H54 (cell line): ENCODE measurements around the gene CAPZA2.
"Not testable (repeated sequence)": the region's sequence is repeated elsewhere in the genome, so short reads cannot be mapped to it uniquely, and the experiment has no call there.

Experiments used
- DNase-seq: peaks from one replicate; pipeline ENCODE4 v3.0.0; 2011; ENCODE audit warnings: low spot score, mixed read lengths; ENCODE audit not compliant: insufficient read length
- FAIRE-seq: peaks from 3 replicates; lab custom pipeline; 2011; peaks lifted over from hg19 to GRCh38; lab: Jason Lieb, UNC
- POLR2A ChIP-seq: IDR thresholded peaks from 2 replicates; pipeline ENCODE4 v1.6.1; 2011; ENCODE audit warnings: low read depth, mild to moderate bottlenecking, low read length

Gene CAPZA2

DNA sequence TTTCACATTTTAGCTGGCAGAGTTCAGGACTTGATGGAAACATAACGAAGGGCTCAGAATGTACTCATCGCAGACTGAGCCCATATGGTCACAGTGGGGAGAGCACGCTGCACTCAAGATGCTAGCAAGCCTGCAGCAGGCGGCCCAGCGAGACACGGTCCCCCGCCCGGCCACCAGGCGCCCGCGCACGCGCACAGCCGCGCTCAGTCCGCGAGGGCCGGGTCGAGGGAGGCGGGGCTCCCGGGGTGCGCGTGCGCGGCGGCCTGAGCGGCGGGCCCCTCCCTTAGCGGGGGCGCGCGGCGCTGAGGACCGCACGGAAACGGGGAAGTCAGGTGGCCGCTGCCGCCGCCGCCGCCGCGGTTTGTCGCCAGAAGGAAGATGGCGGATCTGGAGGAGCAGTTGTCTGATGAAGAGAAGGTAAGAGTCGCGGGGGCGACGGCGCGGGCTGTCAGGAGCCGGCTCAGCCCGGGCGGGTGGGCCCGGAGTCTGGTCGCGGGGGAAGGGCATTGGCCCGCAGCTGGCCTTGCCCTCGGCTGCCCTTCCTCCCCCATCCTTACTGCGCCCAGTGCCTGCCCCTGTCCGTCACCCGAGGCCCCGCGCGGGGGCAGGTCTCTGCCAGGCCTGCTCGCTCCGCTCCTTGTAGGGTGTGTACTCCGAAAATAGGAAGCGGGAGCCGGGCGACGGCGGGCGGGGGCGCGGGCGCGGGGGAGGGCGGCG is at the start of gene CAPZA2:
Gene CAPZA2, plus strand, starts transcription at position 354 of the 717 bp plus-strand sequence. Its CDS starts 25 bp downstream, at position 379.
- DNase-seq = peak; percentile 90
- TF ChIP-seq POLR2A = peak; percentile 83
- FAIRE-seq = peak; percentile 38

DNA sequence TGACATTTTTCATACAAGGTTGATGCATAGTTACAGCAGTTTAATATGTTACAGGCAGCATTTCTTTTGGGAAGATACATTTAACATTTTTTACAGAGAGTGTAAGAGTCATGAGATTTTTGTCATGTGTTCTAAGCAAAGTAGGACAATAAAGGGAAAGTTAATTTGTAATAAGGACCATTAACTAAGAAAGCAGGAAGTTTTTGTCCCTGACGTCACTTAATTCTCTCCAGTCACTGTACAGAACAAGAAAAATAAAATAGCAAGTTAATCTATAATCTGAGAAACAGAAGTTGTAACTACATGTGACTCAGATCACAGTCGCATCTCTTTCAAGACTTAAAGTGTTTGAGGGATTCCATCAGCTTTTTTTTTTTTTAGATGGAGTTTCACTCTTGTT is 49.5 kb upstream of the CAPZA2 start:
- TF ChIP-seq POLR2A = no peak
- no peak for FAIRE-seq
- no peak for DNase-seq

DNA sequence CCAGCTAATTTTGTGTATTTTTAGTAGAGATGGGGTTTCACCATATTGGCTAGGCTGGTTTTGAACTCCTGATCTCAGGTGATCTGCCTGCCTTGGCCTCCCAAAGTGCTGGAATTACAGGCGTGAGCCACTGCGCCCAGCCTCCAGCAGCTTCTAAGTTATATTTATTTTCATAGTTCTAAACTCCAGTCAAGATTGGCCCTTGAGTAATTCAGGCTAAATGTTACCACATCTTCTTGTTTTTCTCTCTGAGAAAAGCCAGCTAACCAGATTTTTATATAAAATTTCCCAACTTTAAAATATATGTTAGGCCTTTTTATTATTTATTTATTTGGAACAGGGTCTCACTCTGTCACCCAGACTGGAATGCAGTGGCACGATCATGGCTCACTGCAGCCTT is 49.0 kb upstream of the CAPZA2 start:
- FAIRE-seq, DNase-seq: not testable (repeated sequence)

DNA sequence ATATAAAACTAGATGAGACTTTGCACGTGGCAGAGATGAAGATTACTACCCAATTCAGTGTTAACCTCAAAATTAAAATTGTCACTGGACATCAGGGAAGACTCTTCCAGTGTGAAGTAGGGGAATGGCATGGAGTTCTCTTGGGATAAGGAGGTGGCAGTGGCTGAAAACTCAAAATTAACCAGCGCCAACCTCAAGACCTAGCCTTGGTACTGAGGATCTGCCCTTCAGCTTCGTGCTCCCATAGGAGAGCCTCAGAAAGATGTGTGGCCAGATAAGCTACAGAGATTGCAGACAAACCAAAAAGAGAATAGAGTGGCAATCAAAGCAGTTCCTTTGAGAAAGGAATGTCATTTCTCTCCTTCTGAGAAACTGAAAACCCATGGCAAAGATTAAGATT is 47.3 kb upstream of the CAPZA2 start:
- FAIRE-seq = no peak
- TF ChIP-seq POLR2A = no peak
- DNase-seq = no peak

DNA sequence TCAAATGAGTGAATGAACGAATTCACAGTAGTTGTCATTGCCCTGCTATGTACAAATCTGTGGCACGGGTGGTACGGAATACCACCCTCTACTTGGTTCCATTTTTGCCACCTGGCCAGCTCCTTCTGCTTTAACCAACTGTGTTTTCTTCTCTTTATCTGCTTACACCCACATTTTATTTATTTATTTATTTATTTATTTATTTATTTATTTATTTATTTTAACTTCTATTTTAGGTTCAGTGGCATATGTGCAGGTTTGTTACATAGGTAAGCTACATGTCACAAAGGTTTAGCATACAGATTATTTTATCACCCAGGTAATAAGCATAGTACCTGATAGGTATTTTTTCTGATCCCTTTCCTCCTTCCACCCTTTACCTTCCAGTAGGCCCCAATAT is 42.2 kb upstream of the CAPZA2 start:
- TF ChIP-seq POLR2A = no peak
- FAIRE-seq (no peak), DNase-seq (no peak)

DNA sequence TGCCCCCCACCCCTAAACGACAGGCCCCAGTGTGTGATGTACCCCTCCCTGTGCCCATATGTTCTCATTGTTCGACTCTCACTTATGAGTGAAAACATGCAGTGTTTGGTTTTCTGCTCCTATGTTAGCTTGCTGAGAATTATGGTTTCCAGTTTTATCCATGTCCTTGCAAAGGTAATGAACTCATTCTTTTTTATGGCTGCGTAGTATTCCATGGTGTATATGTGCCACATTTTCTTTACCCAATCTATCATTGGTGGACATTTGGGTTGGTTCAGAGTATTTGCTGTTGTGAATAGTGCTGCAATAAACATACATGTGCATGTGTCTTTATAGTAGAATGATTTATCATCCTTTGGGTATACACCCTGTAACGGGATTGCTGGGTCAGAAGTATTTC is 40.7 kb upstream of the CAPZA2 start:
- FAIRE-seq, DNase-seq: not testable (repeated sequence)

DNA sequence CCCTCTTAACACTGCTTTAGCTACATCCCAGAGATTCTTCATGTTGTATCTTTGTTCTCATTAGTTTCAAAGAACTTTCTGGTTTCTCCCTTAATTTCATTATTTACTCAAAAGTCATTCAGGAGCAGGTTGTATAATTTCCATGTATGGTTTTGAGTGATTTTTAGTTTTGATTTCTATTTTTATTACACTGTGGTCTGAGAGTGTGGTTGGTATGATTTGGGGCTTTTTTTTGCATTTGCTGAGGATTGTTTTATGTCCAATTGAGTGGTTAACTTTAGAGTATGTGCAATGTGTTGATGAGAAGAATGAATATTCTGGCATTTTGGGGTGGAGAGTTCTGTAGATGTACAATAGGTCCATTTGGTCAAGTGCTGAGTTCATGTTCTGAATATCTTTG is 37.9 kb upstream of the CAPZA2 start:
- TF ChIP-seq POLR2A = no peak
- no peak for DNase-seq
- FAIRE-seq = peak; percentile 20

DNA sequence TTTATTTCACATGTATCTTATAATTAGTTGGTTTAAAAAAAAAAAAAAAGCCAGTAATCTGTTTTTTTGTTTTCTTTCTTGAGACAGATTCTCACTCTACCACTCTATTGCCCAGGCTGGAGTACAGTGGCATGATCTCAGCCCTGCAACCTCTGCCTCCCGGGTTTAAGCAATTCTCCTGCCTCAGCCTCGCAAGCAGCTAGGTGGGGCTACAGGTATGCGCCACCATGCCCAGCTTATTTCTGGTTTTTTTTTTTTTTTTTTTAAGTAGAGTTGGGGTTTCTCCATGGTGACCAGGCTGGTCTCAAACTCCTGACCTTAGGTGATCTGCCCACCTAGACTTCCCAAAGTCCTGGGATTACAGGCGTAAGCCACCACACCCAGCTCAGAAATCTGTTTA is 34.1 kb upstream of the CAPZA2 start:
- no peak for TF ChIP-seq POLR2A
- FAIRE-seq (no peak), DNase-seq (no peak)

DNA sequence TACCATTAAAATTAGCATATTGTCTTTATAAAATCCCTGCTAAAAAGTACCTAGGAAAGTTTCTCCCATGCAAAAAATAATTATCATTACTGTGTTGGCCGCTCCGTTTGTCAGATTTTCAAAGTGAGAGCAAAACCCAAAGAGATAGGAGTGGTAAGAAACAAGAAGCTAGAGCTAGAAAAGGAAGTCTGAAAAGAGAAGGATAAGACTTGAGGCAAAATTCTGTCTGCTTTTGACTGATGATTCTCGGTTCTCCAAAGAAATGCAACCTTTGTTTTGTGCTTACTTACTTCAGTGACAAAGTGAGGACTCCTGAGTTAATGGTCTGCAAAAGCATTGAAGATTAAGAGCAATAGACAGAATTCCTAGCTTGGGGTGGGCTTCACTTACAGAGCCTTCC is 33.3 kb upstream of the CAPZA2 start:
- no peak for FAIRE-seq
- no peak for DNase-seq
- no peak for TF ChIP-seq POLR2A

DNA sequence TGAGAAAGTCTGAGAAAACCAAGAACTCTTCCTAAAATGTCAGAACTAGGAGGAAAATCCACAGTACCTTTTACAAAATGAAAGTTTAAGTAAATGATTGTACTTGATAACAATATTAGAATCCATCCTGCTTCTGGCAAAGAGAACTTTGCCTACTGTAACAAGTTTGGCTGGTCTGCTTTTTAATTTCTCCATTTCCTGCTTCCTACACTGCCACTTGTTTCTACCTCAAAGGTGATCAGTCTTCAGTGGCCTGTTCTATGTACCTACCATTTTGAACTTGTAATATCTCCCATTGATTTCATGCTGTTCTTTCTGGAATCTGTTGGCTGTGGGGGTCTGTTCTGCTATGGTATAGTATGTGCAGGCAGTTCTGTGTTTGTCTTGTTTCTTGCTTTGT is 32.9 kb upstream of the CAPZA2 start:
- FAIRE-seq (no peak), DNase-seq (no peak)
- TF ChIP-seq POLR2A = no peak

DNA sequence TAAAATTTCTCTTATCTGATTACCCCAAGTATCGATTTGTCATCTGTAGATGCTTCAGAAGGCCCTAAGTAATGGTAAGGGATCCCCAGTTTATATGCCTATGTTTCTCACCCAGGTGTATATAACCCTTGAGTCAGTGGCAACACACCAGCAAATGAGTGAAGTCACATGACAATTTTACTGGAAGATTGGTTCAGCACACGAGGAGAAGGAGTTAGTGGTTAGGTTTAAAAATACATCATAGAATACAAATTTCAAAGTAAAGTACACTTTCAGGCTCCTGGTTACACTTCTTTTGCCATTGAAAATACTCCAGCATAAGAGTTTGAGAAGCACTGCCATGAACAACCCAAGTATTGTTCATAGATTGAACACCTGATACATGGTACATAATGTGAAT is 29.7 kb upstream of the CAPZA2 start:
- DNase-seq (no peak), FAIRE-seq (no peak)
- TF ChIP-seq POLR2A = no peak

DNA sequence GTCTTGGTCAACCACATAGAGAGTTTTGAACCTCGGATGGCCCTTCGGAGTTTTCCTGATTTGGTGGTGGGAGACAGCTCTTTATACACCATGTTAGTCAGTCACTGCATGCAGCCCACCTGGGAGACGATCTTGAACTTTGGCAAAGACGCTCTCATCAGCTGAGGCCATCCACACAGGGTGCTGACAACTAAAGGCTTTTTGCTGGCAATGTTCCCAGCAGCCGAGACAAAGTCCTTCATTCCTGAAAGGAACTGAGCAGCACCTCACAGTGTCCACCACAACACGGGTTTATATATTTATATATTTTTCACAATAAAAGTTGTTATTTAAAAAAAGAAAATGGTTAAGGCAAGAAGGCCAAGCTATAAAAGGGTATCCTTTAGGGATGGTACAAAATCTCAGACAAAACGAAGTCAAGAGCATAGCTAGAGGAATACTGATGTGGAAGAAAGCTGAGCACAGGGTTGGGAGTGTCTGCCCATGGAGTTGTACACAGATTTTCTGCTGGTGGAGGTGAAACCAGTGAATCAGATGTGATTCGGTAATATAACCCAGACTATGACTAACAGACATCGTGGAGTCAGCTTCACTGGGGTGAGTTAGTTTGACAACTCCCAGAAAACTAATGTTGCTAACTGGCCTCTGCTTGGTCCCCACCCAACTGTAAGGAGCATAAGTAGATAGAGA is 27.4 kb upstream of the CAPZA2 start:
- peak; percentile 60 for DNase-seq
- peak; percentile 65 for FAIRE-seq
- TF ChIP-seq POLR2A = no peak

DNA sequence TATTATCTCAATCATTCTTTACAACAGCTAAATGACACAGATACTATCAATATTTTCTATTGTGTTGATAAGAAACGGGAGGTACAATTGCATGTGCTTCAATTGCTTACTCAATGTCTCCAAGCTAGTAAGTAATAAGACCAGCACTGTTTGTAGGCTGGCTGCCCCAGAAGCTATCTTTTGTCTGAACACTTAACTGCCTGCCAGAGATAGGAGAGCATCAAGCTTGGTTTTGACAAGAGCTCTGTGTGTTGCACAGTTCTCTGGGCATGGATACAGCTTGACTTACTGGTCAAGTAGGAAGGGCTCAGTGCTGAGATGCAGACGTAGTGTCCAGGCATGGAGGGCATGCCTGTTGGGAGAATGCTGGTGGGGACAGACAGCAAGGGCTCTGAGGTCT is 26.3 kb upstream of the CAPZA2 start:
- no peak for FAIRE-seq
- no peak for TF ChIP-seq POLR2A

DNA sequence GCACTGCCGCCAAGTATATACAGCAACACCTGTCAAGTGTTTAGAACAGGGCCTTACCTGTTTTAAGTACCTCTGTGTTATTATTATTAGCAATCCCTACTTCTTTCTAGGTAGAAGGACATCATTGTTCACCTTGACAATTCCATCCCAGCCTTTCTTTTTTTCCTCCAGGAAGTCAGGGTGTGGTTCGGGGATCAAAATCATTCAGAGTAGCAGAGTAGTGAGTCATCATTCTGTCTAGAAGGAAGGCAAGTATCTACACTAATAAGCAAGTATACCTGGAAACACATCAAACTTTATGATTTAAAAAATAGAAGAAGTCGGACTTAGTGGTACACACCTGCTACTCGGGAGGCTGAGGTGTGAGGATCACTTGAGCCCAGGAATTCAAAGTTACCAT is 25.5 kb upstream of the CAPZA2 start:
- FAIRE-seq (no peak), DNase-seq (peak; percentile 23)
- no peak for TF ChIP-seq POLR2A

More for the DNA sequence above, 26.3 kb upstream of the CAPZA2 start:
- DNase-seq = no peak

DNA sequence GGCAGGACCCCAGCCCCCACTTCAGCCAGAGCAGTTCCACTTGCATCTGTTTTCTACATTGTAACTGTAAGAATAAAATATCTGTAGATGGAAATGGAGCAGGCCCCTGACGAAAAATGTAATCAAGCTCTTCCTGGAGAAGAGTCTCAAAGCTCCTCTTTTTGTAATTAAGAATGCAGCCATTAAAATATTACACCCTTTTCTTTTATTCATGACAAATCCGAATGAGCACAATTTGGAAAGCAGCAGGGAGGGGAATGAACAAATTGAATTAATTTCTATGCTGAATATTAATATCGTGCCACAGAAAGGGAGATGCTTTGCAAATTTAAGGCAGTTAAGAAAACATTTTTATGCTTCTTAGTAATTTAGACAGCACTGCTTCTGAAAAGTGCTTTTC is 24.8 kb upstream of the CAPZA2 start:
- DNase-seq (no peak), FAIRE-seq (no peak)
- TF ChIP-seq POLR2A = no peak
